ENCODE data around the gene DSCAM.
"Not testable (repeated sequence)": the region's sequence is repeated elsewhere in the genome, so short reads cannot be mapped to it uniquely, and the experiment has no call there.

DSCAM gene

GRCh38 chr21:40337981-40338380 is 509.0 kb downstream of the DSCAM start:
- Histone ChIP-seq H3K27me3 (ENCODE audit: control insufficient read depth, insufficient read depth, low read length) (no peaks in the 10 kb centered on the region), H3K36me3 (ENCODE audit: control insufficient read depth, insufficient read depth, low read length) (no peaks in the 10 kb centered on the region), H3K9me3 (ENCODE audit: control insufficient read depth, low read length) (no peaks in the 10 kb centered on the region), H3K4me3 (ENCODE audit: low read length) (no peak overlapping the region), H3K9ac (ENCODE audit: low read length) (no peak overlapping the region), H3K4me1 (ENCODE audit: control insufficient read depth, insufficient read depth, low read length) (no peaks in the 10 kb centered on the region)

GRCh38 chr21:40335704-40336103 is 511.3 kb downstream of the DSCAM start:
- H3K9ac ChIP-seq (ENCODE audit: low read length), result no peak overlapping the region
- no peaks in the 10 kb centered on the region for H3K4me1 ChIP-seq (ENCODE audit: control insufficient read depth, insufficient read depth, low read length)
- H3K36me3 ChIP-seq (ENCODE audit: control insufficient read depth, insufficient read depth, low read length), result no peaks in the 10 kb centered on the region
- no peaks in the 10 kb centered on the region for H3K27me3 ChIP-seq (ENCODE audit: control insufficient read depth, insufficient read depth, low read length)
- no peak overlapping the region for H3K4me3 ChIP-seq (ENCODE audit: low read length)
- H3K9me3 ChIP-seq (ENCODE audit: control insufficient read depth, low read length), result no peaks in the 10 kb centered on the region

- Histone ChIP-seq H3K27me3 (ENCODE audit: control insufficient read depth, insufficient read depth, low read length) (no peaks in the 10 kb centered on the region), H3K4me3 (ENCODE audit: low read length) (no peak overlapping the region), H3K9me3 (ENCODE audit: control insufficient read depth, low read length) (no peaks in the 10 kb centered on the region), H3K4me1 (ENCODE audit: control insufficient read depth, insufficient read depth, low read length) (no peaks in the 10 kb centered on the region), H3K9ac (ENCODE audit: low read length) (no peak overlapping the region), H3K36me3 (ENCODE audit: control insufficient read depth, insufficient read depth, low read length) (no peaks in the 10 kb centered on the region)
Measured at GRCh38 chr21:40334159-40334558, 512.8 kb downstream of the DSCAM start.

- H3K4me3 ChIP-seq (ENCODE audit: low read length), result no peak overlapping the region
- H3K36me3 ChIP-seq (ENCODE audit: control insufficient read depth, insufficient read depth, low read length), result no peaks in the 10 kb centered on the region
- H3K9ac ChIP-seq (ENCODE audit: low read length), result no peak overlapping the region
- no peaks in the 10 kb centered on the region for H3K9me3 ChIP-seq (ENCODE audit: control insufficient read depth, low read length)
- H3K27me3 ChIP-seq (ENCODE audit: control insufficient read depth, insufficient read depth, low read length), result no peaks in the 10 kb centered on the region
- no peaks in the 10 kb centered on the region for H3K4me1 ChIP-seq (ENCODE audit: control insufficient read depth, insufficient read depth, low read length)
Measured at GRCh38 chr21:40333731-40334130, 513.2 kb downstream of the DSCAM start.

- H3K36me3 ChIP-seq (ENCODE audit: control insufficient read depth, insufficient read depth, low read length), result no peaks in the 10 kb centered on the region
- no peak overlapping the region for H3K9ac ChIP-seq (ENCODE audit: low read length)
- H3K27me3 ChIP-seq (ENCODE audit: control insufficient read depth, insufficient read depth, low read length), result no peaks in the 10 kb centered on the region
- no peaks in the 10 kb centered on the region for H3K4me1 ChIP-seq (ENCODE audit: control insufficient read depth, insufficient read depth, low read length)
- H3K9me3 ChIP-seq (ENCODE audit: control insufficient read depth, low read length), result no peaks in the 10 kb centered on the region
- H3K4me3 ChIP-seq (ENCODE audit: low read length), result no peak overlapping the region
Measured at GRCh38 chr21:40331804-40332203, 515.2 kb downstream of the DSCAM start.

- H3K4me1 ChIP-seq (ENCODE audit: control insufficient read depth, insufficient read depth, low read length), result no peaks in the 10 kb centered on the region
- no peak overlapping the region for H3K9ac ChIP-seq (ENCODE audit: low read length)
- H3K9me3 ChIP-seq (ENCODE audit: control insufficient read depth, low read length), result no peaks in the 10 kb centered on the region
- no peaks in the 10 kb centered on the region for H3K27me3 ChIP-seq (ENCODE audit: control insufficient read depth, insufficient read depth, low read length)
- no peak overlapping the region for H3K4me3 ChIP-seq (ENCODE audit: low read length)
- no peaks in the 10 kb centered on the region for H3K36me3 ChIP-seq (ENCODE audit: control insufficient read depth, insufficient read depth, low read length)
Measured at GRCh38 chr21:40331172-40331571, 515.8 kb downstream of the DSCAM start.

GRCh38 chr21:40324389-40324788 is 522.6 kb downstream of the DSCAM start:
- no peaks in the 10 kb centered on the region for H3K9me3 ChIP-seq (ENCODE audit: control insufficient read depth, low read length)
- no peaks in the 10 kb centered on the region for H3K4me1 ChIP-seq (ENCODE audit: control insufficient read depth, insufficient read depth, low read length)
- H3K36me3 ChIP-seq (ENCODE audit: control insufficient read depth, insufficient read depth, low read length), result no peaks in the 10 kb centered on the region
- no peak overlapping the region for H3K4me3 ChIP-seq (ENCODE audit: low read length)
- H3K9ac ChIP-seq (ENCODE audit: low read length), result no peak overlapping the region
- no peaks in the 10 kb centered on the region for H3K27me3 ChIP-seq (ENCODE audit: control insufficient read depth, insufficient read depth, low read length)

- H3K9me3 ChIP-seq (ENCODE audit: control insufficient read depth, low read length); H3K4me1 ChIP-seq (ENCODE audit: control insufficient read depth, insufficient read depth, low read length); H3K36me3 ChIP-seq (ENCODE audit: control insufficient read depth, insufficient read depth, low read length); H3K4me3 ChIP-seq (ENCODE audit: low read length); H3K9ac ChIP-seq (ENCODE audit: low read length); H3K27me3 ChIP-seq (ENCODE audit: control insufficient read depth, insufficient read depth, low read length): not testable (repeated sequence)
Measured at GRCh38 chr21:40320718-40321117, 526.2 kb downstream of the DSCAM start.

- Histone ChIP-seq H3K9me3 (ENCODE audit: control insufficient read depth, low read length) (no peaks in the 10 kb centered on the region), H3K4me3 (ENCODE audit: low read length) (no peak overlapping the region), H3K36me3 (ENCODE audit: control insufficient read depth, insufficient read depth, low read length) (no peaks in the 10 kb centered on the region), H3K9ac (ENCODE audit: low read length) (no peak overlapping the region), H3K27me3 (ENCODE audit: control insufficient read depth, insufficient read depth, low read length) (no peaks in the 10 kb centered on the region), H3K4me1 (ENCODE audit: control insufficient read depth, insufficient read depth, low read length) (no peaks in the 10 kb centered on the region)
Measured at GRCh38 chr21:40318371-40318770, 528.6 kb downstream of the DSCAM start.

GRCh38 chr21:40316104-40316503 is 530.9 kb downstream of the DSCAM start:
- Histone ChIP-seq H3K27me3 (ENCODE audit: control insufficient read depth, insufficient read depth, low read length) (no peaks in the 10 kb centered on the region), H3K4me3 (ENCODE audit: low read length) (no peak overlapping the region), H3K9ac (ENCODE audit: low read length) (no peak overlapping the region), H3K9me3 (ENCODE audit: control insufficient read depth, low read length) (no peaks in the 10 kb centered on the region), H3K4me1 (ENCODE audit: control insufficient read depth, insufficient read depth, low read length) (no peaks in the 10 kb centered on the region), H3K36me3 (ENCODE audit: control insufficient read depth, insufficient read depth, low read length) (no peaks in the 10 kb centered on the region)

- Histone ChIP-seq H3K9ac (ENCODE audit: low read length) (no peak overlapping the region), H3K27me3 (ENCODE audit: control insufficient read depth, insufficient read depth, low read length) (no peaks in the 10 kb centered on the region), H3K9me3 (ENCODE audit: control insufficient read depth, low read length) (no peaks in the 10 kb centered on the region), H3K4me3 (ENCODE audit: low read length) (no peak overlapping the region), H3K4me1 (ENCODE audit: control insufficient read depth, insufficient read depth, low read length) (no peaks in the 10 kb centered on the region), H3K36me3 (ENCODE audit: control insufficient read depth, insufficient read depth, low read length) (no peaks in the 10 kb centered on the region)
Measured at GRCh38 chr21:40315626-40316025, 531.3 kb downstream of the DSCAM start.

- no peaks in the 10 kb centered on the region for H3K4me1 ChIP-seq (ENCODE audit: control insufficient read depth, insufficient read depth, low read length)
- H3K4me3 ChIP-seq (ENCODE audit: low read length), result no peak overlapping the region
- no peaks in the 10 kb centered on the region for H3K9me3 ChIP-seq (ENCODE audit: control insufficient read depth, low read length)
Measured at GRCh38 chr21:40313260-40313659, 533.7 kb downstream of the DSCAM start.

GRCh38 chr21:40300300-40300699 is 546.7 kb downstream of the DSCAM start:
- Histone ChIP-seq H3K36me3 (ENCODE audit: control insufficient read depth, insufficient read depth, low read length) (no peaks in the 10 kb centered on the region), H3K27me3 (ENCODE audit: control insufficient read depth, insufficient read depth, low read length) (no peaks in the 10 kb centered on the region), H3K9me3 (ENCODE audit: control insufficient read depth, low read length) (no peaks in the 10 kb centered on the region), H3K4me1 (ENCODE audit: control insufficient read depth, insufficient read depth, low read length) (no peaks in the 10 kb centered on the region), H3K4me3 (ENCODE audit: low read length) (no peak overlapping the region), H3K9ac (ENCODE audit: low read length) (no peak overlapping the region)

More at GRCh38 chr21:40313260-40313659, 533.7 kb downstream of the DSCAM start:
- H3K27me3 ChIP-seq (ENCODE audit: control insufficient read depth, insufficient read depth, low read length), result no peaks in the 10 kb centered on the region
- H3K36me3 ChIP-seq (ENCODE audit: control insufficient read depth, insufficient read depth, low read length), result no peaks in the 10 kb centered on the region
- no peak overlapping the region for H3K9ac ChIP-seq (ENCODE audit: low read length)
